ENCODE measurements around the gene STING1.

STING1 gene

GRCh38 chr5:139468421-139468931 is 14.1 kb downstream of the STING1 start:
- DNase-seq (ENCODE audit: extremely low read depth in 1 of 2, low read depth in 1 of 2) = no peak

DNA sequence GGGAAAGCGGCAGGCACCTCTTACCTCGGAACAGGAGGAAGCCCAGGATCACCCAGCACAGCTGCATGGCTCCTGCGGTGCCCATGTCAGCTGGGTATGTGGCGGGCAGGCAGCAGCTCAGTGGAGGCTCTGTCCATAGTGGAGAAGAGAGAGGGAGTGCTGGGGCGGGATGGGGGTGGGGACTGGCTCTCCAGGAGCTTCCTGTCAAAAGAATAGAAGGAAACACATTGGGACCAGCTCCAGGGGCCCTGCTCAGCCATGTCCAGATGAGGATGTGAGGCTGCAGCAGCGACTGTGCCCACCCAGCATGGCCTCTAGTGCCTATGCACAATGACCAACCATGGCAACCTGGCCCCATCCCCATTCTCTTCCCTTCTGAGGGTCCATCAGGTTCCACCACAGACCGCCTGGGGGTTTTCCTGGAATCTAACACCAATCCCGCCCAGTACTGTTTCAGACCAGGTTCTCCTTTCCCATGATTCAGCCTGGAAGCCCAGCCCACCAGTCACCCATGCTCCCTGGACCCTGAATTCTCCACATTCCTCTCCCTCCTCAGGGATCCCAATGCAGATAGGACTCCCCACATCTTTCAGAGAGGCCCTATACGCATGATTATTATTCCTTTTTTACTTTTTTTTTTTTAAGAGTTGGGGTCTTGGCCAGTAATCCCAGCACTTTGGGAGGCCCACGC is 19.8 kb downstream of the STING1 start, which contains the start of gene ECSCR:
Gene ECSCR (minus strand): TSS at position 158 of the 691 bp plus-strand sequence. CDS start 73 bp downstream, at position 85.
- no peak for DNase-seq (ENCODE audit: extremely low read depth in 1 of 2, low read depth in 1 of 2)

DNA sequence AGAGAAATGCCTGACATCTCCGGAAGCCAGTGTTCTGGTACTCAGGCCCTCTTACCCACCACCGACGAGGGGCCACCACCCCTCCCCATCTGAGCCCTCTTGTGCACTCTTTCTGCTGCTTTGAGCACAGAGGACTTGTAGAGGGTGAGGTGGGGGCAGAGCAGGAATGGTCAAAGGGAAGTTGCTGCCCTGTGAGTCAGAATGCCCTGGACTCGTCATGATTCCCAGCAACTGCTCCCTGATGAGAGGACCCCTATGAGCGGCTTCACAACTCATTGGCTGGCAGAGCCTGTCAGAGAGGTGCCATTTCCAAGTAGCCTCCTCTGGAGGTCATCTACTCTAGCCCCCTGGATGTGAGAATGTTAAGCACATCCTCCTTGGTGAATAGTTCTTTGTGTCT is 20.9 kb downstream of the STING1 start:
- DNase-seq (ENCODE audit: extremely low read depth in 1 of 2, low read depth in 1 of 2) = no peak

- no peak for DNase-seq (ENCODE audit: extremely low read depth in 1 of 2, low read depth in 1 of 2)
Observed at GRCh38 chr5:139461176-139461575, 21.4 kb downstream of the STING1 start.

- no peak for DNase-seq (ENCODE audit: extremely low read depth in 1 of 2, low read depth in 1 of 2)
Observed at GRCh38 chr5:139460455-139460854, 22.1 kb downstream of the STING1 start.

DNA sequence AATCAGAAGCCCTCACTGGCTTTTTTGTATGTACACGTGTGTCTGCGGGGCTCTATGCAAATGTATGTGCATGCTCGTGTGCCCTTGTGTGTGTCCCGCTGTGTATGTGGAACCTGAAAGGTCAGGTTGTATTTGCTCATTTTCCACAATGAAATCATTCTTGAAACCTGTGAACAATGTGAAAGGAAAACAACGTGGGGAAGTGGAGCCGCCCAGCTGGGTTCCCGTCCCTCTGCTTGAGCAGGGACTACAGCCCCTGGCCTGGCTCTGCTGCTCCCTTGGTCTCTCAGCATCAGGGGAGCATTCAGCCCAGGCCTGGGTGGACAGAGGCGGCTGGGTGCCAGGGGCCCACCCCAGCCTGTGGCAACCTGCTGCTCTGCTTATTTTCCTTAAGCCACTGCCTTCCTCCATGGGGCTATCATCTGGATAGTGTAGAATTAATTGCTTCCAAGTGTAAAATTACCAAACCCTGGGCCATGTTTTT is 23.1 kb downstream of the STING1 start:
- no peak for DNase-seq (ENCODE audit: extremely low read depth in 1 of 2, low read depth in 1 of 2)

DNA sequence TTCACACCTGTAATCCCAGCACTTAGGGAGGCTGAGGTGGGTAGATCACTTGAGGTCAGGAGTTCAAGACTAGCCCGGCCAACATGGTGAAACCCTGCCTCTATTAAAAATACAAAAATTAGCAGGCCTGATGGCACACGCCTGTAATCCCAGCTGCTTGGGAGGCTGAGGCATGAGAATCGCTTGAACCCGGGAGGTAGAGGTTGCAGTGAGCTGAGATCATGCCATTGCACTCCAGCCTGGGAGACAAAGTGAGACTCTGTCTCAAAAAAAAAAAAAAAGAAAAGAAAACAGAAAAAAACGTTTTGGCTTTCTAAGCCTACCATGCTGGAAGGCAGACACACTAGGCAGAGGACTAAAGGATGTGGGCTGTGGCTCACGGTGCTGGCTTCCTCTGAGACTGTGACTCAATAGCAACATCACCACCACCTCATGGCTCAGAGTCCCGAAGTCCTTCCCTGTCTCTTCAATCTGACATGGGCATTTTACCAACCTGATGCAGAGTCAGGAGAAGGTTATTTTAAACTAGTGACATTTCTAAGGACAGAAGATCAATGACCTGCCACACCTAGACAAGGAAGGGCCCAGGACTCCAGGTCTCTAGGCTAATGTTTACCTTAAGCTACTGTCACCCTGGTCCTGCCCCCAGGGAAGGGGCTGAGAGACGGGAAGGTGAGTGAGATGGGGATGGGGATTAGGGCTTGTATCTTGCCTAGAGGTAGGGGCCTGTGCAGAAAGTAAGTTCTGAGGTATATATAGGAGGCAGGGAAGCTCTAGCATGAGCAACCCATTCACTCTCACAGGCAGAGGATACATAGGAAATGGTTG is 23.8 kb downstream of the STING1 start:
- DNase-seq (ENCODE audit: extremely low read depth in 1 of 2, low read depth in 1 of 2) = peak; percentile 46 to 56

GRCh38 chr5:139457653-139458306 is 24.8 kb downstream of the STING1 start:
- no peak for DNase-seq (ENCODE audit: extremely low read depth in 1 of 2, low read depth in 1 of 2)

DNA sequence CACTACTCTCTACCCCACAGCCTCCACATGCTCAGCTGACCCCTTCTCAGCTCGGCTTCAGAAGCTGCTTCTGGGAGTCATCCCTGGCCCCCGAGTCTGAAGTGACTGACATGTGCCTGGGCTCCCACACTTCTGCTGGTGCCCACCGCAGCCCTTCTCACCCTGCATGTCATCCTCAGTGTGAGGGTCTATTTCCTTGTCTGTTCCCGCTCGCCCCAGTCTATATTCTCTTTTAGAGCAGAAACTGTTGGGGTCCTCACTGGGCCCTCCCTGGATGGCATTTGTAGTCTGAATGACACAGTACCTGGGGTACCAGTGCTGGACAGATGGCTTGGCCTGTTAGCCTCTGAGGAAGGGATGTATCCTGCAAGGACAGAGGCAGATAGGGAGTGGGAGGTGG is 25.3 kb downstream of the STING1 start:
- no peak for DNase-seq (ENCODE audit: extremely low read depth in 1 of 2, low read depth in 1 of 2)

DNA sequence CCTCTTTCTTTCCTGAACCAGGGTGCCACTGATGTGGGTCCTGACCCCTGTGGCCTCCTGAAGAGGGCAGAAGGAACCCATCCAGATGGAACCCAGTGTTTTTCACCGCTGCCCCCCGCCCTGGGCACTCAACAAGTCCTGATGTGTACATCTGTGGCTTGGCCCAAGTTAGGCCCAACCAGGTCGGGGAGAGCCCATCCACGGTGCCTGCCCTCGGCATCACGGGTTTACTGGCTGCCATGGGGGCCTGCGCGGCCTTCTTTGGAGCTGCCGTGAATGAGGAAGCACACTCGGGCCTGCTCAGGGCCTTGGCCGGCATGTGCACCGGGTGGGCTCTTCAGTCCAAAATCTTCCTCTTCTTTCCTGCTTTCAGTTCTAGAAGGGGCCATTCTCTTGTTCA is 25.8 kb downstream of the STING1 start:
- DNase-seq (ENCODE audit: extremely low read depth in 1 of 2, low read depth in 1 of 2) = no peak

- no peak for DNase-seq (ENCODE audit: extremely low read depth in 1 of 2, low read depth in 1 of 2)
Observed at GRCh38 chr5:139454568-139455290, 27.8 kb downstream of the STING1 start.

DNA sequence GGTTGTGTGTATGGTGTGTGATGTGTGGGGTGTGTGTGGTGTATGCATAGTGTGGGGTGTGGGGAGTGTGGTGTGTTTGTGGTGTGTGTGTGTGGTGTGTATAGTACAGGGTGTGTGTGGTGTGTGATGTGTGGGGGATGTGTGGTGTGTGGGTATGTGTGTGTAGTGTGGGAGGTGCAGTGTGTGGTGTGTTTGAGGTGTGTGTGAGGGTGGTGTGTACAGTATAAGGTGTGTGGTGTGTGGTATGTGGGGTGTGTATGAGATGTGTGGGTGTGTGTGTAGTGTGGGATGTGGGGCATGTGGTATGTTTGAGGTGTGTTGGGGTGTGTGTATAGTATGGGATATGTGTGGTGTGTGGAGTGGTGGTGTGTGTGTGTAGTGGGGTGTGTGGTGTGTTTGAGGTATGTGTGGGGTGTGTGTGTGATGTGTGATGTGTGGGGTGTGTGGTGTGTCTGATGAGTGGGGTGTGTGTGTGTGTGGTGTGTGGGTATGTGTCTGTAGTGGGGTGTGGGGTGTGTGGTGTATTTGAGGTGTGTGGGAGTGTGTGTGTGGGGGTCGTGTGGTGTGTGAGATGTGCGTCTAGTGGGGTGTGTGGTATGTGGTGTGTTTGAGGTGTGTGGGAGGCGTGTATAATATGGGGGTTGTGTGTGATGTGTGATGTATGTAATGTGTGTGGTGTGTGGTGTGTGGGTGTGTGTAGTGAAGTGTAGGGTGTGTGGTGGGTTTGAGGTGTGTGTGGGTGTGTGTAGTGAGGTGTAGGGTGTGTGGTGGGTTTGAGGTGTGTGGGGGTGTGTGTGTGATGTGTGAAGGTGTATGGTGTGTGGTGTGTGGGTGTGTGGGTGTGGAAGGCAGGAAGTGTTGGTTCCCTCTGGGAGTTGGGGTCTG is 28.6 kb downstream of the STING1 start:
- DNase-seq (ENCODE audit: extremely low read depth in 1 of 2, low read depth in 1 of 2) = no peak

DNA sequence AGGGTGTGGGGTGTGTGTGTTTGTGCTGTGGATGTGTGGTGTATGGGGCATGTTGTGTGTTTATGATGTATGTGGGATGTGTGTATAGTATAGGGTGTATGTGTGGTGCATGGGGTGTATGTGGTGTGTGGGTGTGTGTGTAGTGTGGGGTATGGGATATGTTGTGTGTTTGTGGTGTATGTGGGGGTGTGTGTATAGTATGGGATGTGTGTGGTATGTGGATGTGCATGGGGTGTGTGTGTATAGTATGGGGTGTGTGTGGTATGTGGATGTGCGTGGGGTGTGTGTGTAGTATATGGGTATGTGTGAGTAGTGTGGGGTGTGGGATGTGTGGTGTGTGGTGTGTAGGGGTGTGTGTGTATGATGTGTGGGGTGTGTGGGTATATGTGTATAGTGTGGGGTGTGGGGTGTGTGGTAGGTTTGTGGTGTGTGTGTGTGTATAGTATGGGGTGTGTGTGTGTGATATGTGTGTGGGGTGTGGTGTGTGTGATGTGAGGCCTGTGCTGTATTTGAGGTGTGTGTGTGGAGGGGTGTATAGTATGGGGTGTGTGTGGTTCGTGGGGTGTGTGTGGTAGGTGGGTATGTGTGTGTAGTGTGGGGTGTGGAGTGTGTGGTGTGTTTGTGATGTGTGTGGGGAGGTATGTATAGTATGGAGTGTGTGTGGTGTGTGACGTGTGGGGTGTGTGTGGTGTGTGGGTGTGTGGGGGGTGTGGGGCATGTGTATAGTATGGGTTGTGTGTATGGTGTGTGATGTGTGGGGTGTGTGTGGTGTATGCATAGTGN is 30.5 kb downstream of the STING1 start:
- DNase-seq (ENCODE audit: extremely low read depth in 1 of 2, low read depth in 1 of 2) = no peak

DNA sequence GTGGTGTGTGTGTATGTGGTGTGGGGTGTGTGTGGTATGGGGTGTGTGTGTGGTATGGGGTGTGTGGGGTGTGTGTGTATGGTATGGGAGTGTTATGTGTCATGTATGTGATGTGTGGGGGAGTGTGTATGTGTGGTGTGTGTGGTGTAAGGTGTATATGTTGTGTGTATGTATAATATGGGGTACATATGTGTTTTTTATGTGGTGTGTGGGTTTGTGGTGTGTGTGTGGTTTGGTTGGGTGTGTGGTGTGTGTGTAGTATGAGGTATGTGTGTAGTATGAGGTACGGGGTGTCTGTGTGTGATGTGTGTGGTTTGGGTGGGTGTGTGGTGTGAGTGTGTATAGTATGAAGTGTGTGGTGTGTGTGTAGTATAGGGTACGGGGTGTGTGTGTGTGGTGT is 31.4 kb downstream of the STING1 start:
- no peak for DNase-seq (ENCODE audit: extremely low read depth in 1 of 2, low read depth in 1 of 2)

DNA sequence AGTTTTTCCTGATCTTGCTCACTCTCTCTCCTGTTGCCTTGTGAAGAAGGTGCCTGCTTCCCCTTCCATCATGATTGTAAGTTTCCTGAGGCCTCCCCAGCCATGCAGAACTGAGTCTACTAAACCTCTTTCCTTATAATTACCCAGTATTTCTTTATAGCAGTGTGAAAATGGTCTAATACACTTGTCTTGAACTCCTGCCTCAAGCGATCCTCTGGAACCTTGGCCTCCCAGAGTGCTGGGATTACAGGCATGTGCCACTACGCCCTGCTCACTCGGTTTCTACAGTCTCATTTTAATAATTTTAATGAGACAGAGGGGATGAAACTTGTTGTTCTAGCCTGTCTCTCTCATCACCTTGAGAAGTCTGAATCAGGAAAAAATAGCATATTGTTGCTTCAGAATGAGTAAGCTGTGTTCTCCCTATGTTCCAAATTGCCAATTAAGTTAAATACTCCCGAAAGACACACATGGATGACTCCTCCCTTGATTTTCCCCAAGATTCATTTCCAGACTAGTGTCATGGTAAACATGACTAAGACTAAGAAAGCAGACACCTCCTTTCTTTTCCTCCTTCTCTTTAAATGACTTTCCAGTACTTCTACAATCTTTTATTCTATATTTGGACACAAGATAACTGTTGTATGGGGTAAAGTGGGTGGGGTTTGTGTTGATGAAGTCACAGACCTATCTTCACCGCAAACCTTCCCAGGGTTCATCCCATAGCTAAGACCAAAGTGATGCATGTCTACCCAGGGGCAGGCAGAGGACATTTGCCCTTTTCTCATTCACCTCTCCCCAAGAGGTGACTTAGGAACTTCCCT is 35.4 kb downstream of the STING1 start:
- no peak for DNase-seq (ENCODE audit: extremely low read depth in 1 of 2, low read depth in 1 of 2)

- DNase-seq (ENCODE audit: extremely low read depth in 1 of 2, low read depth in 1 of 2) = no peak
Observed at GRCh38 chr5:139445325-139446170, 37.0 kb downstream of the STING1 start.

DNA sequence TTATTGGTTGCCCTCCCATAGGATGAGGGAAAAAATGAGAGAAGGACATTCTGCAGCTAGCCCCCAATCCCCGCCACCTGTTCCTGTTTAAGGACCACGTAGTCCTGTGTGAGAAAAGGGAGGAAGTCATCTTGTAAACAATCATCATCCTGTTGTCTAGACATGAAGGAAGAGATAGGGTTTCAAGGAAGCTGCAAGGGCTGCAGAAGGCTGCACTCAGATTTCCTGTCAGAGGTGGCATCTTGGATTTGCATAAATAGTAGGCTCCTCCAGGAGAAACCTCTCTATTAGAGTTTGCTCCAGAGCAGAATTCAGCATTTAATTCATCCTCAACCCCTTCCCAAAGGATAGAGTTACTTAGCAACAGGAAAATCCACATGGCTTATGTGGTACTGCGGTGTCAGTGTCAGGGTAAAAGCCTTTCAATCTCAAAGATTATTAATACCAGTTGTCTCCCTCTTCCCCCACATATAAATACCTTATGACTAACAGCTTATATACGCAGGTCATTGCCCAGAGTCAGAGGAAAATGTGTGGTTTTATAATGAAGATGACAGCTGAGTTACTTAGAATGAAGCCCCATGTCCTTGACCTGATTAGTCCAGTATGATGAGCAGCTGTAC is 38.6 kb downstream of the STING1 start:
- DNase-seq (ENCODE audit: extremely low read depth in 1 of 2, low read depth in 1 of 2) = no peak

Measured in activated CD8-positive, alpha-beta memory T cell treated with anti-CD3 and anti-CD28 coated beads for 1 hour (primary cell).